Lung (tissue), 12 donors: ENCODE data around the gene HRH3. TPM values are rescaled to one million over a fixed set of nuclear protein-coding genes. Genes with fewer than 3 reads are reported as not detected.
A peak's percentile ranks its signal among the peaks of the same experiment; 100 is the strongest.

Source experiments
- ATAC-seq: fragments of 200-7000 bp; cut with Tn5 transposase; one replicate; pipeline ENCODE4 v1.9.1; 2020; ENCODE audit warnings: moderate number of reproducible peaks; ENCODE audit not compliant: insufficient read depth, low FRiP score
- DNase-seq, 3 donors: peaks; one replicate each; pipeline ENCODE4 v3.0.0-alpha.2; 2013 to 2017
- H3K27ac ChIP-seq, 2 donors: one replicate each; pipeline ENCODE4 v1.5.1; 2013; ENCODE audit warnings: mild to moderate bottlenecking in 2 of 2, moderate library complexity in 2 of 2, control low read depth in 1 of 2, inconsistent platforms in 1 of 2, low read depth in 1 of 2, low read length in 1 of 2
- H3K27me3 ChIP-seq, 3 donors: one replicate each; pipeline ENCODE4 v1.5.1; 2013; ENCODE audit warnings: low read length in 2 of 3; ENCODE audit not compliant: control insufficient read depth in 3 of 3, insufficient read depth in 3 of 3
- H3K36me3 ChIP-seq, 4 donors: one replicate each; pipeline ENCODE4 v1.5.1; 2013; ENCODE audit warnings: low read length in 4 of 4, mild to moderate bottlenecking in 1 of 4, moderate library complexity in 1 of 4; ENCODE audit not compliant: control insufficient read depth in 4 of 4, insufficient read depth in 4 of 4
- H3K4me1 ChIP-seq, 5 donors: one replicate each; pipeline ENCODE4 v1.5.1; 2013; ENCODE audit warnings: low read length in 5 of 5, mild to moderate bottlenecking in 2 of 5, moderate library complexity in 1 of 5; ENCODE audit not compliant: control insufficient read depth in 5 of 5, insufficient read depth in 5 of 5
- H3K4me3 ChIP-seq: one replicate; pipeline ENCODE4 v1.5.1; 2013; ENCODE audit warnings: mild to moderate bottlenecking, control low read depth, moderate library complexity
- H3K9ac ChIP-seq, 2 donors: one replicate each; pipeline ENCODE4 v1.5.1; 2013; ENCODE audit warnings: low read length in 2 of 2, control low read depth in 1 of 2; ENCODE audit not compliant: insufficient read depth in 1 of 2
- H3K9me3 ChIP-seq, 4 donors: one replicate each; pipeline ENCODE4 v1.5.1; 2013; ENCODE audit warnings: low read length in 3 of 4, mild to moderate bottlenecking in 1 of 4, moderate library complexity in 1 of 4; ENCODE audit not compliant: control insufficient read depth in 4 of 4, insufficient read depth in 3 of 4
- WGBS, 2 donors: extraction: QIAGEN DNeasy Blood & Tissue Kit; methylation state at CpG; one replicate each; pipeline ENCODE4 v1.1.7; 2013; 5-methylcytosine and 5-hydroxymethylcytosine counted together
- polyA plus RNA-seq, 2 donors: library from polyadenylated mRNA; stranded (reverse); fragments of 200-250 nt; gene quantifications; one replicate each; pipeline ENCODE4 v1.2.1, GENCODE V29; 2013
- total RNA-seq, 2 donors: library from RNA; depleted of rRNA in 1 of 2; stranded (reverse); fragments of >200 nt in 1 of 2; gene quantifications; one replicate each; pipeline ENCODE4 v1.2.1, GENCODE V29; 2014 to 2021
- TF ChIP-seq, protein P1 (sequence below): IDR thresholded peaks from 2 replicates; pipeline ENCODE4 v1.5.1; 2012; ENCODE audit warnings: mild to moderate bottlenecking; ENCODE audit errors: control extremely low read depth, extremely low read depth
- donor health status: control.
- donor health status: control.
- donor health status: Bipolar disorder and iron deficiency.
- donor health status: healthy.
- donor health status: DM: yes; HTN: yes; CAD: no.

HRH3 gene
- total and polyA plus RNA-seq, 4 donors: not detected

DNA sequence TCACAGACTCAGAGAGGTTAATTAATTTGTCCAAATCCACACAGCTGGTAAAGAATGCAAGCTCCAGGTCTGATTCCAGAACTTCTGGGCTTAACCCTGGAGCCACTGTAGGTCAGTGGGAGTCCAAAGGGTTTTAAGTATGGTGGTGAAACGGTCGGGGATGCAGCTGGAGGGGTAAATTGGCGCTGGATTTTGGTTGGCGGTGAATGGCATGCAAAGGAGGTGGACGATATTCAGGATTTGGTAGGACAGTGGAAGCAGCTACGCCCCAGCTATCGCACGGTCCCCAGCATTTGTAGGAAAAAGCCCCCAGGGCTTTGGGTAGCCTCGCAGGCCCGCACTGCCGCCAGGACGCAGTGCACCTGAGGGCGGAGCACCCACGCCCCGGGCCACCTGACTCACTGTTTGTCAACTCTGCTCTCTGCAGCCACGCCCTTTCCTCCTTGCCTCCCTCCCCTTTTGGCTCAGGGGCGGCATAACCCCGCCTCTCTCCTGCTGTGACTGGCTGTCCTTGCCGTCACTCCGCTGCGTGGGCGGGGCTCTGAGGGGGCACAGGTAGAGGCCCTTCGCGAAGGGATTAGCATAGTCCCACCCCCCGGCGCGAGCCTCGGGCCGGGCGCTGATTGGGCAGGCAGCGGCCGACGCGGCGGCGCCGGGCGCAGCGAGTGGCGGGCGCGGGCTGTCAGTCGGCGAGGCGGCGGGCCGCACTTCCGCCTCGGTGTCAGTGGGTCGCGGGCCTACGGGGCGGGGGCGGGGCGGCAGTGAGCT is 17.9 kb upstream of the HRH3 start, which contains the start of gene OSBPL2:
OSBPL2 (plus strand) TSS at position 721 of the 768 bp plus-strand sequence. CDS start 17,664 bp downstream, outside the sequence.
- H3K27ac ChIP-seq: peak within 1 kb of the TSS; percentile 75 to 87
- H3K9me3 ChIP-seq: peaks cover 0 to 4% (median 0%) of the 10 kb centered on the region in 4 donors
- 1 to 2% methylated on average over 45 to 55 of the region's 55 CpGs for WGBS, 2 donors
- ATAC-seq (peak; percentile 100), DNase-seq (peak; percentile 98 to 99 (median 98))
- peak within 1 kb of the TSS; percentile 55 to 62 for H3K9ac ChIP-seq
- no peaks in the 10 kb centered on the region for H3K27me3 ChIP-seq
- TF ChIP-seq, protein P1, sequence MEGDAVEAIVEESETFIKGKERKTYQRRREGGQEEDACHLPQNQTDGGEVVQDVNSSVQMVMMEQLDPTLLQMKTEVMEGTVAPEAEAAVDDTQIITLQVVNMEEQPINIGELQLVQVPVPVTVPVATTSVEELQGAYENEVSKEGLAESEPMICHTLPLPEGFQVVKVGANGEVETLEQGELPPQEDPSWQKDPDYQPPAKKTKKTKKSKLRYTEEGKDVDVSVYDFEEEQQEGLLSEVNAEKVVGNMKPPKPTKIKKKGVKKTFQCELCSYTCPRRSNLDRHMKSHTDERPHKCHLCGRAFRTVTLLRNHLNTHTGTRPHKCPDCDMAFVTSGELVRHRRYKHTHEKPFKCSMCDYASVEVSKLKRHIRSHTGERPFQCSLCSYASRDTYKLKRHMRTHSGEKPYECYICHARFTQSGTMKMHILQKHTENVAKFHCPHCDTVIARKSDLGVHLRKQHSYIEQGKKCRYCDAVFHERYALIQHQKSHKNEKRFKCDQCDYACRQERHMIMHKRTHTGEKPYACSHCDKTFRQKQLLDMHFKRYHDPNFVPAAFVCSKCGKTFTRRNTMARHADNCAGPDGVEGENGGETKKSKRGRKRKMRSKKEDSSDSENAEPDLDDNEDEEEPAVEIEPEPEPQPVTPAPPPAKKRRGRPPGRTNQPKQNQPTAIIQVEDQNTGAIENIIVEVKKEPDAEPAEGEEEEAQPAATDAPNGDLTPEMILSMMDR: no peak
- H3K4me3 ChIP-seq: peak within 1 kb of the TSS; percentile 65
- peaks cover 0 to 5% (median 4%) of the 10 kb centered on the region in 4 donors for H3K36me3 ChIP-seq
- peaks cover 3 to 21% (median 13%) of the 10 kb centered on the region in 5 donors for H3K4me1 ChIP-seq

DNA sequence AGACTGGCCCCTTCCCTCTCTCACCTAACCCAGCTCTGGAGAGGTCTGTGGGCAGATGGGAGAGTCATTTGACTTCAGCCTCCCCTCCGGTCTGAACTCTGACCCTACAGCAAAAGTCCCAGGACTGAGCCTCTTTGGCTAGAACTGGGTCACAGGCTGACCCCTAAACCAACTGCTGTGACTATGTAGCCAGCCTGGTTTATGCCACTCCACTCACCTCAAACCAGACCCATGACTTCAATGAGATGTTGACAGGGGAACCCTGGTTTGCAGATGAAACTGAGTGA is 17.4 kb upstream of the HRH3 start:
- Histone ChIP-seq H3K27me3 (no peaks in the 10 kb centered on the region), H3K27ac (peak overlapping the region in 1 of 2 donors; percentile 71), H3K9ac (peak overlapping the region in 1 of 2 donors; percentile 26), H3K9me3 (peaks cover 0 to 4% (median 0%) of the 10 kb centered on the region in 4 donors), H3K36me3 (peaks cover 0 to 5% (median 2%) of the 10 kb centered on the region in 4 donors), H3K4me3 (no peak overlapping the region), H3K4me1 (peaks cover 3 to 21% (median 13%) of the 10 kb centered on the region in 5 donors)
- ATAC-seq: no peak
- no peak for DNase-seq
- TF ChIP-seq, protein P1: no peak
- 59 to 71% methylated on average over 1 of the region's 1 CpG for WGBS, 2 donors

DNA sequence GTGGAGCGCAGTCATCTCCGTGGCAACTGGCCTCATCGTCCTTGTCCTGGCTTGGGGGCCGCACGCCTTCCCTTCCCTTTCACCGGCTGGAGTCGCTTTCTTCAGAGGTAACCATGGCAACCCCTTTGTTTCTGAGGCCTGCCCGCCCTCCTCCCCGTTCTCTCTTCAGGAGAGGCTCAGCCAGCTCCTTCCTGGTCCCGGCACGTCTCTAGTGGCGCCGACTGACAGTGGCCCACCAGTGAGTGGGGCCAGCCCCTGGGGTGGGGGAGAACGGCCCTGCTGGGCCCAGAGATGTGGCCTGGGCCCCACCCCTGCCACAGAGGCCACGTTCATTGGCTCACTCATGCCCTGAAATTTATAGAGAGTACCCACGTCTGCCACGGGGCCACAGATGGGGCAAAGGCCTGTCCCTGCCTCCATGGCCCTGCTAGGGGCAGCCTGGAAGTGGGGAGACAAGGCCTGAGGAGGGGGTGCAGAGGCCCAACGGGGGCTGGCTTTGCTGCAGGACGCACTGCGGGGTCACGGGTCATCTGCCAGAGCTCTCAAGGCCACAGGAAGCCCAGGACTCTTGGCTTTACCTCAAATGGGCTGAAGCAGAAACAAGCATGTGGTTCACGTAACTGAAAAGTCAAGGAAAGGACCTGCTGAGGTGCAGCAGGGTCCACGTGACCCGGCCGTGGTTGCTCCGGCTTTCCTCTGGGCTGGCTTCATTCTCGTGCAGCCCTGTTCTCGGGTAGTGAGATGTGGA is 16.9 kb upstream of the HRH3 start:
- Histone ChIP-seq H3K36me3 (peaks cover 0 to 5% (median 1%) of the 10 kb centered on the region in 4 donors), H3K4me3 (no peak overlapping the region), H3K27ac (peak overlapping the region in 1 of 2 donors; percentile 71), H3K9ac (no peak overlapping the region), H3K27me3 (no peaks in the 10 kb centered on the region), H3K9me3 (peaks cover 0 to 4% (median 0%) of the 10 kb centered on the region in 4 donors), H3K4me1 (peaks cover 3 to 21% (median 13%) of the 10 kb centered on the region in 5 donors)
- ATAC-seq (no peak), DNase-seq (peak; percentile 67 to 74 (median 71))
- WGBS, 2 donors: 65 to 72% methylated on average over 28 of the region's 28 CpGs
- TF ChIP-seq, protein P1: no peak
